B cell (primary cell): ENCODE results near the gene SERTAD3.

Experiments
- EZH2 ChIP-seq: IDR thresholded peaks from 2 replicates; pipeline ENCODE4 v1.6.1; 2012; ENCODE audit warnings: borderline replicate concordance, low read depth, mild to moderate bottlenecking, moderate library complexity, low read length; ENCODE audit not compliant: insufficient read depth, poor library complexity, severe bottlenecking
- TF ChIP-seq, protein P1 (sequence below): fragments of 200-600 bp; IDR thresholded peaks from one replicate; pipeline ENCODE4 v1.8.0; 2022; ENCODE audit warnings: antibody characterized with exemption, mild to moderate bottlenecking

DNA sequence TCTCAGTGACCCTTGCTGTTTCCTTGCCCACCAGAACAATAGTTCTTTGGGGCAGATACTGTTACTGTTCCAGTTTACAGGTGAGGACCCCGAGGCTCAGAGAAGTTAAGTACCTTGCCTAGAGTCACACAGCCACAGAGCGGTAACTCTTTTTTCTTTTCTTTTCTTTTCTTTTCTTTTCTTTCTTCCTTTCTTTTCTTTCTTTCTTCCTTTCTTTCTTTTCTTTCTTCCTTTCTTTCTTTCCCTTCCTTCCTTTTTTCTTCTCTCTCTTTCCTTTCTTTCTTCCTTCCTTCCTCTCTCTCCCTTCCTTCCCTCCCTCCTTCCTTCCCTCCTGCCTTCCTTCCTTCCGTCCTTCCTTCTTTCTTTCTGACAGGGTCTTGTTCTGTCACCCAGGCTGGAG is 26.1 kb downstream of the SERTAD3 start:
- TF ChIP-seq, protein P1, sequence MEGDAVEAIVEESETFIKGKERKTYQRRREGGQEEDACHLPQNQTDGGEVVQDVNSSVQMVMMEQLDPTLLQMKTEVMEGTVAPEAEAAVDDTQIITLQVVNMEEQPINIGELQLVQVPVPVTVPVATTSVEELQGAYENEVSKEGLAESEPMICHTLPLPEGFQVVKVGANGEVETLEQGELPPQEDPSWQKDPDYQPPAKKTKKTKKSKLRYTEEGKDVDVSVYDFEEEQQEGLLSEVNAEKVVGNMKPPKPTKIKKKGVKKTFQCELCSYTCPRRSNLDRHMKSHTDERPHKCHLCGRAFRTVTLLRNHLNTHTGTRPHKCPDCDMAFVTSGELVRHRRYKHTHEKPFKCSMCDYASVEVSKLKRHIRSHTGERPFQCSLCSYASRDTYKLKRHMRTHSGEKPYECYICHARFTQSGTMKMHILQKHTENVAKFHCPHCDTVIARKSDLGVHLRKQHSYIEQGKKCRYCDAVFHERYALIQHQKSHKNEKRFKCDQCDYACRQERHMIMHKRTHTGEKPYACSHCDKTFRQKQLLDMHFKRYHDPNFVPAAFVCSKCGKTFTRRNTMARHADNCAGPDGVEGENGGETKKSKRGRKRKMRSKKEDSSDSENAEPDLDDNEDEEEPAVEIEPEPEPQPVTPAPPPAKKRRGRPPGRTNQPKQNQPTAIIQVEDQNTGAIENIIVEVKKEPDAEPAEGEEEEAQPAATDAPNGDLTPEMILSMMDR = no peak
- no peak for TF ChIP-seq EZH2
